HepG2 (cell line): Measurements from ENCODE around the gene DBX2. TPM values are rescaled to one million over a fixed set of nuclear protein-coding genes. Genes with fewer than 3 reads are reported as not detected.

Experiments used
- ATAC-seq: fragments of 200-7000 bp; cut with Tn5 transposase; 3 replicates; pipeline ENCODE4 v1.9.1; 2020; ENCODE audit warnings: mild to moderate bottlenecking, moderate library complexity
- BruUV-seq: library from RNA; stranded (reverse); fragments of 400-500 nt; replicated peaks from 2 replicates; lab custom pipeline; 2021; lab: Mats Ljungman, UMichigan
- CTCF ChIA-PET: fragments of 300-600 bp; formaldehyde crosslinking; extraction: SDS; loops from one replicate; lab custom pipeline; 2021; ENCODE audit warnings: low total read pairs, inconsistent platforms, low intra/inter-chr PET ratio; lab: Yijun Ruan, JAX
- POLR2A ChIA-PET: fragments of 350-600 bp; sonication (Branson Sonifier 250); formaldehyde crosslinking; loops from one replicate; lab custom pipeline; 2020; ENCODE audit warnings: antibody characterized with exemption, inconsistent platforms; lab: Yijun Ruan, JAX
- DNase-seq: peaks from one replicate; pipeline ENCODE4 v3.0.0-alpha.2; 2015; ENCODE audit warnings: low spot score
- FAIRE-seq: peaks from 3 replicates; lab custom pipeline; 2011; peaks lifted over from hg19 to GRCh38; lab: Jason Lieb, UNC
- H2AFZ ChIP-seq: one replicate; pipeline ENCODE4 v1.6.1; 2011; ENCODE audit warnings: low read length, inconsistent platforms
- H3K27ac ChIP-seq: fragments of 300-600 bp; 3 replicates; pipeline ENCODE4 v1.8.0; 2011; ENCODE audit warnings: mixed run types, mild to moderate bottlenecking, mixed read lengths, low read length, inconsistent platforms; ENCODE audit not compliant: insufficient read depth; ENCODE audit errors: extremely low read length
- H3K27me3 ChIP-seq, 2 experiments: fragments of 200-600 bp in 1 of 2; 2 replicates in 1 of 2; 3 replicates in 1 of 2; pipeline versions ENCODE4 v1.6.0 to v1.8.0; 2011; ENCODE audit warnings: low read length in 2 of 2, mild to moderate bottlenecking in 2 of 2, moderate library complexity in 2 of 2, inconsistent platforms in 1 of 2; ENCODE audit not compliant: insufficient read depth in 2 of 2, control insufficient read depth in 1 of 2
- H3K36me3 ChIP-seq, 2 experiments: fragments of 200-600 bp in 1 of 2; replicated peaks in 1 of 2; 2 replicates in 1 of 2; 3 replicates in 1 of 2; pipeline versions ENCODE4 v1.5.1 to v1.8.0; 2011; ENCODE audit warnings: low read length in 2 of 2, inconsistent platforms in 1 of 2; ENCODE audit not compliant: insufficient read depth in 2 of 2, control insufficient read depth in 1 of 2
- H3K4me1 ChIP-seq: 2 replicates; pipeline ENCODE4 v1.5.1; 2012; ENCODE audit warnings: low read length, inconsistent platforms; ENCODE audit not compliant: insufficient read depth
- H3K4me2 ChIP-seq: 2 replicates; pipeline ENCODE4 v1.6.0; 2011; ENCODE audit warnings: low read depth, low read length, inconsistent platforms
- H3K4me3 ChIP-seq, 3 experiments: fragments of 200-600 bp in 1 of 3; sonication (generic), shearing (Covaris generic) in 1 of 3; replicated peaks in 1 of 3; 2 replicates each; pipeline ENCODE4 v1.5.1; 2011 to 2016; ENCODE audit warnings: low read length in 3 of 3, inconsistent platforms in 2 of 3, low read depth in 2 of 3, mild to moderate bottlenecking in 2 of 3, control low read depth in 1 of 3, mixed read lengths in 1 of 3; ENCODE audit not compliant: insufficient read depth in 1 of 3
- H3K79me2 ChIP-seq: one replicate; pipeline ENCODE4 v1.6.1; 2011; ENCODE audit warnings: low read length, inconsistent platforms; ENCODE audit not compliant: insufficient read depth
- H3K9ac ChIP-seq: 2 replicates; pipeline ENCODE4 v1.6.0; 2011; ENCODE audit warnings: mild to moderate bottlenecking, low read depth, low read length, inconsistent platforms; ENCODE audit not compliant: insufficient read depth
- H3K9me3 ChIP-seq: 2 replicates; pipeline ENCODE4 v1.5.1; 2012; ENCODE audit warnings: mild to moderate bottlenecking, low read length
- H4K20me1 ChIP-seq: 2 replicates; pipeline ENCODE4 v1.6.0; 2011; ENCODE audit warnings: inconsistent platforms, mild to moderate bottlenecking, low read length, moderate library complexity; ENCODE audit not compliant: insufficient read depth
- EEA1 ChIP-seq: sonication (generic); formaldehyde crosslinking; IDR thresholded peaks from 2 replicates; pipeline ENCODE4 v1.5.1; 2020; ENCODE audit warnings: mild to moderate bottlenecking, missing genetic modification reagents, borderline replicate concordance
- KLF6 ChIP-seq: IDR thresholded peaks from 2 replicates; pipeline ENCODE4 v1.8.0; 2016; ENCODE audit warnings: missing biosample characterization, missing genetic modification reagents
- PLRG1 ChIP-seq: fragments of 450-650 bp; conservative IDR thresholded peaks from 2 replicates; pipeline ENCODE4 v1.6.1; 2016
- REXO4 ChIP-seq: sonication (generic); formaldehyde crosslinking; IDR thresholded peaks from 2 replicates; pipeline ENCODE4 v1.8.0; 2022; ENCODE audit warnings: missing genetic modification reagents, mild to moderate bottlenecking, borderline replicate concordance
- RFX1 ChIP-seq: fragments of 450-650 bp; IDR thresholded peaks from 2 replicates; pipeline ENCODE4 v1.6.1; 2017
- SAP130 ChIP-seq: IDR thresholded peaks from 2 replicates; pipeline ENCODE4 v1.6.1; 2016; ENCODE audit warnings: low read depth
- SIN3A ChIP-seq: IDR thresholded peaks from 2 replicates; pipeline ENCODE4 v1.6.1; 2011; ENCODE audit warnings: low read depth, mild to moderate bottlenecking, control low read depth, low read length, borderline replicate concordance
- SMAD1 ChIP-seq: sonication (generic); formaldehyde crosslinking; IDR thresholded peaks from 2 replicates; pipeline ENCODE4 v1.4.0; 2020; ENCODE audit warnings: missing genetic modification reagents, low read depth, mild to moderate bottlenecking, borderline replicate concordance
- SP2 ChIP-seq: sonication (generic); formaldehyde crosslinking; IDR thresholded peaks from 2 replicates; pipeline ENCODE4 v1.5.1; 2020; ENCODE audit warnings: mild to moderate bottlenecking, missing genetic modification reagents
- SRSF9 ChIP-seq: fragments of 200-400 bp; formaldehyde crosslinking; IDR thresholded peaks from 2 replicates; pipeline ENCODE4 v1.6.1; 2018; ENCODE audit warnings: borderline replicate concordance, mild to moderate bottlenecking, low read depth, low read length; ENCODE audit not compliant: insufficient read depth, poor library complexity, severe bottlenecking
- ZNF773 ChIP-seq: sonication (generic); formaldehyde crosslinking; IDR thresholded peaks from 2 replicates; pipeline ENCODE4 v1.4.0; 2020; ENCODE audit warnings: missing genetic modification reagents, borderline replicate concordance
- ZNF883 ChIP-seq: sonication (generic); formaldehyde crosslinking; IDR thresholded peaks from 2 replicates; pipeline ENCODE4 v1.5.1; 2020; ENCODE audit warnings: mild to moderate bottlenecking, missing genetic modification reagents; ENCODE audit errors: not compliant biosample characterization
- WGBS: methylation state at CpG from one replicate; pipeline ENCODE4 v1.1.6; 2017; ENCODE audit warnings: low lambda C conversion rate; 5-methylcytosine and 5-hydroxymethylcytosine counted together
- in situ Hi-C: cut with HindIII; loops from 2 replicates; pipeline ENCODE4 v1.10.0; 2017; ENCODE audit warnings: low pct_unique_long_range_greater_than_20kb; ENCODE audit not compliant: extremely low pct_ligation_motif_present
- intact Hi-C: fragments of 100-400 bp; cut with micrococcal nuclease; formaldehyde crosslinking; loops from one replicate; pipeline ENCODE4 v1.10.0; 2022; ENCODE audit not compliant: unreplicated experiment
- polyA plus RNA-seq, 8 experiments: library from polyadenylated mRNA; depleted of rRNA in 3 of 8; stranded (reverse) in 7 of 8; unstranded in 1 of 8; fragments of >200 nt; fragmentation: Illumina TruSeq in 4 of 8; extraction: Trizol in 4 of 8; gene quantifications; 2 replicates each; pipeline versions ENCODE4 v1.2.1 to v1.2.3, GENCODE V29; 2011 to 2016; ENCODE audit warnings: low read depth in 4 of 8, missing spikeins in 1 of 8, mixed read lengths in 1 of 8; ENCODE audit not compliant: insufficient read depth in 1 of 8
- total RNA-seq, 5 experiments: library from RNA; depleted of rRNA; stranded (reverse); fragments of >200 nt; fragmentation: Illumina TruSeq; extraction: Trizol; gene quantifications; 2 replicates each; pipeline ENCODE4 v1.2.3, GENCODE V29; 2016; ENCODE audit warnings: low read depth in 1 of 5
- TF ChIP-seq, protein P1 (sequence below): IDR thresholded peaks from 2 replicates; pipeline ENCODE4 v1.6.1; 2016; ENCODE audit warnings: control low read depth
- TF ChIP-seq, protein P2 (sequence below): sonication (generic); formaldehyde crosslinking; conservative IDR thresholded peaks from 2 replicates; pipeline ENCODE4 v1.4.0; 2020; ENCODE audit warnings: missing genetic modification reagents
- TF ChIP-seq, protein P3 (sequence below): sonication (generic); formaldehyde crosslinking; IDR thresholded peaks from 2 replicates; pipeline ENCODE4 v1.5.1; 2020; ENCODE audit warnings: mild to moderate bottlenecking, moderate library complexity, missing genetic modification reagents

Gene DBX2
- total and polyA plus RNA-seq, 2 of the 13 experiments (the other 11 are each of a cell fraction or from before 2014, with no cell fraction given): not detected

DNA sequence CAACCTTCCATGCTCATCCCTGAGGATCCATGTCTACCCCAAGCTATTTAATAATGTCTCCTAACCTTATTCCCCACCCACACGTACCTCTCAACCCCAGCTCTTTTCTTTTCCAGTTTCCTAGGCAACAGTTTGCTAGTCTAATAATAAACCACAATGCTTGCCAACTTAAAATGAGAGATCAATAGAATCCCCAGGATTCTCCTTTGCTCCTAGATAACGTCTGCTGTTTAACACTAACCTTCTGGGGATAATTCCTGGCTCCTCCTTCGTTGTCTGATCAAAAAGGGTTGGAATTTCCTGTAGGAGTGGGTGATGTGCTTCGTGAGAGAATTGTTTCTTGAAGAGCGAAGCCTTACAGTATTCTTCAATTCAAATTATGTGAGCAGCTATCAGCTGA, 42.2 kb upstream of the DBX2 start:
- ATAC-seq: no peak
- no peak for TF ChIP-seq SIN3A
- no peak for TF ChIP-seq ZNF883 (CRISPR knock-in tag)
- TF ChIP-seq SRSF9: no peak
- TF ChIP-seq SP2 (CRISPR knock-in tag): no peak
- TF ChIP-seq, protein P1, sequence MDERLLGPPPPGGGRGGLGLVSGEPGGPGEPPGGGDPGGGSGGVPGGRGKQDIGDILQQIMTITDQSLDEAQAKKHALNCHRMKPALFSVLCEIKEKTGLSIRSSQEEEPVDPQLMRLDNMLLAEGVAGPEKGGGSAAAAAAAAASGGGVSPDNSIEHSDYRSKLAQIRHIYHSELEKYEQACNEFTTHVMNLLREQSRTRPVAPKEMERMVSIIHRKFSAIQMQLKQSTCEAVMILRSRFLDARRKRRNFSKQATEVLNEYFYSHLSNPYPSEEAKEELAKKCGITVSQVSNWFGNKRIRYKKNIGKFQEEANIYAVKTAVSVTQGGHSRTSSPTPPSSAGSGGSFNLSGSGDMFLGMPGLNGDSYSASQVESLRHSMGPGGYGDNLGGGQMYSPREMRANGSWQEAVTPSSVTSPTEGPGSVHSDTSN (CRISPR knock-in tag): no peak
- intact Hi-C loops: no loop called here
- CTCF ChIA-PET: no interaction called here
- H3K79me2 ChIP-seq: no peaks in the 10 kb centered on the region
- no peaks in the 10 kb centered on the region for H3K27me3 ChIP-seq
- no peak for DNase-seq
- POLR2A ChIA-PET: no interaction called here
- no peak overlapping the region for H3K27ac ChIP-seq
- no TSS peak for BruUV-seq
- no peak for FAIRE-seq
- no peaks in the 10 kb centered on the region for H3K36me3 ChIP-seq
- H3K4me1 ChIP-seq: no peaks in the 10 kb centered on the region
- WGBS: 10% methylated on average over 5 of the region's 5 CpGs
- H3K4me2 ChIP-seq: no peak overlapping the region
- H4K20me1 ChIP-seq: no peaks in the 10 kb centered on the region
- no peak overlapping the region for H3K4me3 ChIP-seq
- H2AFZ ChIP-seq: no peak overlapping the region
- in situ Hi-C loops: no loop called here
- no peaks in the 10 kb centered on the region for H3K9me3 ChIP-seq
- no peak overlapping the region for H3K9ac ChIP-seq

DNA sequence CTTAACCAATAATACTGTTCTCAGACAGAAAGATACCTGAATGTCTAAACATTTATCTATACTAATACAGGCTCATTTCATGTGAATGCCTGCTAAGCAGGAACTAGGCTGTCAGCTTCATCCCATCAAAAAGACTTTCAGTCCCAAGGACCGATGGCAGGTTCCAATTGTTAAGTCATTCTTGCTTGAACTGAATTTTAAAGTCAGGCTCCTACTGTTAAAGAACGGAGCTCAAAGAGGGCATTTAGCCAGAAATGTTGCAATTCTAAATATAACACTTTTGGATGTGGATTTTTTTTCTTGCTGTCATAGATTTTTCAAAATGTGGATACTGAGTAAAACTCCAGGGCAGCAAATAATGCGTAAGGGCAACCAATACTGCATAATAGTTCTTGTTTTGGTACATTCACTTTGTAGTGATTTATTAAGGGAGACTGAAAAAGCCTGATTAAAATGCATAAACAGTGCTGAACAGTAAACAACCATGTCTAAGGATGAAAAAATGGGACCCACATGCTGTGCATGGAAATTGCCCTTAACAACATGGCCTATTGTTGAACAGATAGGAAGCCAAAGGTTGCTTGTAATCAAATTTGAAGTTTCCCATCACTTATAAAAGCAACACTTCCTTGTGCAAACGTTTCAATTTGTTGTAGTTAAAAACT, 38.6 kb upstream of the DBX2 start:
- no peaks in the 10 kb centered on the region for H3K9me3 ChIP-seq
- H2AFZ ChIP-seq: no peak overlapping the region
- H3K27me3 ChIP-seq: no peaks in the 10 kb centered on the region
- no peaks in the 10 kb centered on the region for H3K36me3 ChIP-seq
- ChIA-PET POLR2A (no interaction called here), CTCF (no interaction called here)
- H4K20me1 ChIP-seq: no peaks in the 10 kb centered on the region
- H3K9ac ChIP-seq: no peak overlapping the region
- FAIRE-seq (no peak), DNase-seq (no peak), ATAC-seq (no peak)
- no peak overlapping the region for H3K4me3 ChIP-seq
- BruUV-seq: no TSS peak
- H3K4me1 ChIP-seq: no peaks in the 10 kb centered on the region
- intact Hi-C loops (no loop called here), in situ Hi-C loops (no loop called here)
- no peak overlapping the region for H3K4me2 ChIP-seq
- H3K27ac ChIP-seq: no peak overlapping the region
- WGBS: 3% methylated on average over 4 of the region's 4 CpGs
- H3K79me2 ChIP-seq: no peaks in the 10 kb centered on the region
- TF ChIP-seq REXO4 (CRISPR knock-in tag) (no peak), RFX1 (no peak), EEA1 (CRISPR knock-in tag) (no peak), SAP130 (CRISPR knock-in tag) (no peak), KLF6 (CRISPR knock-in tag) (no peak), PLRG1 (no peak), SMAD1 (no peak), SRSF9 (no peak), ZNF773 (no peak)
- TF ChIP-seq, protein P2, sequence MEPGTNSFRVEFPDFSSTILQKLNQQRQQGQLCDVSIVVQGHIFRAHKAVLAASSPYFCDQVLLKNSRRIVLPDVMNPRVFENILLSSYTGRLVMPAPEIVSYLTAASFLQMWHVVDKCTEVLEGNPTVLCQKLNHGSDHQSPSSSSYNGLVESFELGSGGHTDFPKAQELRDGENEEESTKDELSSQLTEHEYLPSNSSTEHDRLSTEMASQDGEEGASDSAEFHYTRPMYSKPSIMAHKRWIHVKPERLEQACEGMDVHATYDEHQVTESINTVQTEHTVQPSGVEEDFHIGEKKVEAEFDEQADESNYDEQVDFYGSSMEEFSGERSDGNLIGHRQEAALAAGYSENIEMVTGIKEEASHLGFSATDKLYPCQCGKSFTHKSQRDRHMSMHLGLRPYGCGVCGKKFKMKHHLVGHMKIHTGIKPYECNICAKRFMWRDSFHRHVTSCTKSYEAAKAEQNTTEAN (CRISPR knock-in tag): no peak
- TF ChIP-seq, protein P3, sequence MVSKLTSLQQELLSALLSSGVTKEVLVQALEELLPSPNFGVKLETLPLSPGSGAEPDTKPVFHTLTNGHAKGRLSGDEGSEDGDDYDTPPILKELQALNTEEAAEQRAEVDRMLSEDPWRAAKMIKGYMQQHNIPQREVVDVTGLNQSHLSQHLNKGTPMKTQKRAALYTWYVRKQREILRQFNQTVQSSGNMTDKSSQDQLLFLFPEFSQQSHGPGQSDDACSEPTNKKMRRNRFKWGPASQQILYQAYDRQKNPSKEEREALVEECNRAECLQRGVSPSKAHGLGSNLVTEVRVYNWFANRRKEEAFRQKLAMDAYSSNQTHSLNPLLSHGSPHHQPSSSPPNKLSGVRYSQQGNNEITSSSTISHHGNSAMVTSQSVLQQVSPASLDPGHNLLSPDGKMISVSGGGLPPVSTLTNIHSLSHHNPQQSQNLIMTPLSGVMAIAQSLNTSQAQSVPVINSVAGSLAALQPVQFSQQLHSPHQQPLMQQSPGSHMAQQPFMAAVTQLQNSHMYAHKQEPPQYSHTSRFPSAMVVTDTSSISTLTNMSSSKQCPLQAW (CRISPR knock-in tag): no peak
